ENCODE measurements around the gene APLP2. TPM values are rescaled to one million over a fixed set of nuclear protein-coding genes. Genes with fewer than 3 reads are reported as not detected.
"Not testable (repeated sequence)": the region's sequence is repeated elsewhere in the genome, so short reads cannot be mapped to it uniquely, and the experiment has no call there.

The APLP2 gene
- total RNA-seq (2014; rRNA removed; shearing (Covaris generic)): 103 and 104 TPM in 2 replicates

DNA sequence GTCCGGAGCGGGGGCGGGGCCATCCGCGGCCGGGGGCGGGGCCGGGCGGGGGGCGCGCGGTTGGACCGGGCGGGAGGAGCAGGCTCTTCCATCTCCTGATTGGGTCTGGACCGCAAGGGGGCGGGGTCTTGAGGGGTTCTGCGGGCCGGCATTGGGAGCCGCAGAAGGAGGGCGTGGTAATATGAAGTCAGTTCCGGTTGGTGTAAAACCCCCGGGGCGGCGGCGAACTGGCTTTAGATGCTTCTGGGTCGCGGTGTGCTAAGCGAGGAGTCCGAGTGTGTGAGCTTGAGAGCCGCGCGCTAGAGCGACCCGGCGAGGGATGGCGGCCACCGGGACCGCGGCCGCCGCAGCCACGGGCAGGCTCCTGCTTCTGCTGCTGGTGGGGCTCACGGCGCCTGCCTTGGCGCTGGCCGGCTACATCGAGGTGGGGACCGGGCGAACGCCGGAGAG, at the start of gene APLP2:
TSS of gene APLP2 (plus strand) at position 236 of the 450 bp plus-strand sequence. CDS start at position 320, 84 bp downstream.
- peak; percentile 89 for DNase-seq (ENCODE audit: low spot score)

DNA sequence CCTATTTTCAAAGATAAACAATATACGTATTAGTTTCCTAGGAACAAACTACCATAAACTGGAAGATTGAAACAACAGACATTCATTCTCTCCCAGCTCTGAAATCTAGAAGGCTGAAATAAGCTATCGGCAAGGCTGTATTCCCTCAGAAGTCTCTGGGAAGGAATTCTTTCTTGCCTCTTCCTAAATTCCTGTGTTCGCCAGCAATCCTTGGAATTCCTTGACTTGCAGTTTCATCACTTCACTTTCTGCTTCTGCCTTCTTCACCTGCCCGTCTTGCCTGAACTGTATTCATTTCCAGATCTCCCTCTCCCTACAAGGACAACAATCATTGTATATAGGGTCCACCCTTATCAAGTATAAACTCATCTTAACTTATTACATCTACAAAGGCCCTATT, 49.4 kb upstream of the APLP2 start:
- no peak for DNase-seq (ENCODE audit: low spot score)

GRCh38 chr11:130021606-130022005, 48.1 kb upstream of the APLP2 start:
- not testable (repeated sequence) for DNase-seq (ENCODE audit: low spot score)

DNA sequence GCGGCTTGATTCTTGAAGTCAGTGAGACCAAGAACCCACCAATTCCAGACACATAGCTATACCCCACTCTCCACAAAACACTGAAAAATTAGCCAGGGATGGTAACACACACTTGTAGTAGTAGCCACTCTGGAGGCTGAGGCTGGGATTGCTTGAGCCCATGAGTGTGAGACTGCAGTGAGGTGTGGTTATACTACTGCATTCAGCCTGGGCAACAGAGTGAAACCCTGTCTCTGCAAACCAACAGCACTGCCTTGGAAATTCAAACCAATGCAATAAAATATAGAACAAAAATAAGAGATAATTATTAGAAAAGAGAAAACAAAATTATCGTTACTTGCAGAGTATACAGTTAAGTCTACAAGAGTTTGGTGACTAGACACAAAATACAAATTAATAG, 46.9 kb upstream of the APLP2 start:
- DNase-seq (ENCODE audit: low spot score): peak; percentile 13

- DNase-seq (ENCODE audit: low spot score): peak; percentile 79
These were observed 46.5 kb upstream of the APLP2 start for GRCh38 chr11:130023204-130023603.

- no peak for DNase-seq (ENCODE audit: low spot score)
These were observed 45.3 kb upstream of the APLP2 start for GRCh38 chr11:130024361-130024760.

- no peak for DNase-seq (ENCODE audit: low spot score)
These were observed 44.3 kb upstream of the APLP2 start for GRCh38 chr11:130025371-130025770.

DNA sequence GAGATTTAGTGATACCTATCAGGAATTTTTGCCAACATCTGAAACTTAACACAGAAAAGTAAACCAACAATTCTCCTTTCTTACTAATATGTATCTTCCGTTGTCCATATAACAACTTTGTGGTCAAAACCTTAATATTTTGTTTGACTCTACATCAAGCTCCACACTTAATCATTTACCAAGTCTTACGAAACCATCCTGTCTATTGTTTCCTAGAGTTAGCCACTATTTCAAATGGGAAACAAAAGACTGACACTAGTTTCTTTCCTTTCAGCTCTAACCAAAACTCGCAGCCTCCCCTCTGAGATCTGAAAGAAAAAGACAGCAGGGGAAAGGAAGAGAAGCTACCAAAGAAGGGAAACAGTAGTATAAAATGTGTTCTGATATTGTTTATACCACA, 40.6 kb upstream of the APLP2 start:
- DNase-seq (ENCODE audit: low spot score): no peak

DNA sequence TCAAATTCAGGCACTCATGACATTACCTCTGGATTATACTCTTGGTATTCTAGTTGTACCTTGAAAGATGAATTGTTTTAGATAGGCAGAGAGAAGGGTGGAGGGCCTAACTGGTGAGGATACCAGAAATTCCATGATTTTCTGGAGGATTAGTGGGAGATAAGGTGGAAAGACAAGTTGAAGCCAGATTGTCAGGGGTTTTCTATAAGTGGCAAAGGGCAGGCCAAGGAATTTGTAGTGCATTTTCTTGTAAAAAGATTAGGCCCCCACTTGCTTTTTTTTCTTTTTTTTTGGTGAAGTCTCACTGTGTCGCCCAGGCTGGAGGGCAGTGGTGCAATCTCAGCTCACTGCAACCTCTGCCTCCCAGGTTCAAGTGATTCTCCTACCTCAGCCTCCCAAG, 38.6 kb upstream of the APLP2 start:
- no peak for DNase-seq (ENCODE audit: low spot score)

DNA sequence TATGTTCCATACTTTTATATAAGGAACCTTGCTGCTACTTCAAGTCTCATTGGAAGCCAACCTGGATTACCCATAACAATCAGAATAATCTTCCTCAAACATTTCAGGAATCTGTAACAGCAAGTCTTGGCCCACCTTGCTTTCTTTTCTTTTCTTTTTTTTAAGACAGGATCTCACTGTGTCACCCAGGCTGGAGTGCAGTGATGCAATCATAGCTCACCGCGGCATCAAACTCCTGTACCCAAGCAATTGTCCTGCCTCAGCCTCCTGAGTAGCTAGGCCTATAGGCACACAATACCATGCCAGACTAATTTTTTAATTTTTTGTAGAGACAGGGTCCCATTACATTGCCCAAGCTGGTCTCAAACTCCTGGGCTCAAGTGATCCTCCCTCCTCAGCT, 37.7 kb upstream of the APLP2 start:
- no peak for DNase-seq (ENCODE audit: low spot score)

GRCh38 chr11:130032931-130033330, 36.8 kb upstream of the APLP2 start:
- DNase-seq (ENCODE audit: low spot score): no peak

DNA sequence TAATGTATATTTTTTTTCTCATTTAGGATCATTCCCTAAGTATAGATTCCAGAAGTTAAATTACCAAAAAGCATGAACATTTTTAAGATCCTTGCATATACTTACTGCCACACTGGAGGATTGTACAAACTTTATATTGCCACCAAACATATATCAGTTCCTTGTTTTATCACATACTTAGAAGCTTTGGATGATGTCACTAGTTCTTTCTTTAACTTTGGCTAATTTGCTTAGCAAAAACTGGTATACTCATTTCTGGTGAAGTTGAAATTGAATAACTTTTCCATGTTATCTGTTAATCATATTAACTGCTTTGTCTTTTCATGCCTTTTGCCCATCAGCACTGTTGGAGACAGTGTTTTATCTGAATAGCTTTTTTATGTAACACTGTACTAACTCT, 35.5 kb upstream of the APLP2 start:
- no peak for DNase-seq (ENCODE audit: low spot score)

DNA sequence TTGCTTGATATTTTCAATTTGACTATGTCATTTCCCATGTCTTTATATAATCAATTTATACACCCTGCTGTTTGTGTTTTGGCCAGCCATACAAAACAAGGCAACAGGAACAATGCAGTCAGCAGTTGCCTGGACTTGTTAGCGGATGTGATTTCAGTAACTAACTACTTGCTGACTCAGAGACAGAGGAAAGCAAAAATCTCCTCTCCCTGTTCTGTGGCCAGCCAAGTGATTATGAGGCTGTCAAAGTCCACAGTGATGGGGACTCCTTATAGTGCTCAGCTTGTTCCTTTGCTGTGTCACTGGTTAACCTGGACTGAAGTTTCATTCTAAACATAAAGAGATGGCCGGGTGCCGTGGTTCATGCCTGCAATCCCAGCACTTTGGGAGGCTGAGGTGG, 32.6 kb upstream of the APLP2 start:
- DNase-seq (ENCODE audit: low spot score): peak; percentile 65

DNA sequence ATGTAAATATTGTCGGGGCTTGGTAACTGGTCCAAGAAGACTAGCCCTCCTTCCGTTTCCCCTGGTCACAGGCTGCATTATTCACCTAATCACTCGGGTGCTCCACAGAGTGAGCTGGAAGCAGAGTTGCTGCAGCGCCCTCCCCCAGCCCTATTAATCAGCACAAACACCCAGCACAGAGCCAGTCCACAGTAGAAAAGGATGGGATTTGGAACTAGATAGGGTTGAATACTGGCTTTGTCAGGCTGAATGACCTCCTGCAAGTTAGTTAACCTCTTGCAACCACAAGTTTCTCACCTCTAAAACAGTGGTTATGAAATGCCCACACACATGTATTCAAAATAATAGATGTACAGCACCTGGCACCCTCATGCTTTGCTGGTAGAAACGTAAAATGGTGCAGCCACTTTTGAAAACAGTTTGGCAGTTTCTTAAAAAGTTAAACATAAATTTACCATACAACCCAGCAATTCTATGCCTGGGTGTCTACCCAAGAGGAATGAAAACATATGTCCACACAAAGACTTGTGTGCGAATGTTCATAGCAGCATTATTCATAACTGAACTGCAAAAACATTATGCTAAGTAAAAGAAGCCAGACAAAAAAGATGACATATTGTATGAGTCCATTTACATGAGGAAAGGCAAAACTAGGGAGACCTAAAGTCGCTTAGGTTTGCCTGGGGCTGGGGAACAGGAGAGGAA, 31.7 kb upstream of the APLP2 start:
- peak; percentile 42 for DNase-seq (ENCODE audit: low spot score)

DNA sequence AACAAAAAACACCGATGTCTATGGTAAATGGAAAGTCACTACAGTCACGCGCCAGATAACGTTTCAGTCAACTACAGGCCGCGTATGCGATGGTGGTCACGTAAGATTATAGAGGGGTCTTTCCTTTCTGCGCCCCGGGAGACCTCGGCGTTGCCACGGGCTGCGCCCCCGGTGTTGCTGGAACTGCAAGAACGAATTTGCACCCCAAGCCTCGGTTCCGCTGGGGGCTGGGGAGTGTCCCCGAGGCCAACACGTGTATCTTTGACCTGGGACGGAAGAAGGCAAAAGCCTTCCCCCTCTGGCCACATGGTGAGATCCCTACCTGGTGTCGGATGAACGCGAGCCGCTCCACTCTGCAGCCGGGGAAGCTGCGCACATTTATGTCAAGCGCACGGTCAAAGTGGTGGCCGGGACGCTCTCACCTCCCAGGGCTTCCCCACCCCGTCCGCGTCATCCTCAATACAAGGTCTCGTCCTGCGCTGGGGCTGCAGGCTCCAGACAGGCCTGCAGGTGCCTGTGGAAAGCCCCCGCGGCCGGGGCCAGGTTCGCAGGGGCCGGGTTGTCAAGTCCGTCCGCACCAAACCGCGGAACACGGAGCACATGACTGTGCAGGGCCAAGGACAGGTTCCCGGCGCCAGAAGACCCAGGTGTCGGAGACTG, 29.3 kb upstream of the APLP2 start:
- DNase-seq (ENCODE audit: low spot score): no peak

- peak; percentile 62 for DNase-seq (ENCODE audit: low spot score)
These were observed 27.6 kb upstream of the APLP2 start for GRCh38 chr11:130042093-130042591.

DNA sequence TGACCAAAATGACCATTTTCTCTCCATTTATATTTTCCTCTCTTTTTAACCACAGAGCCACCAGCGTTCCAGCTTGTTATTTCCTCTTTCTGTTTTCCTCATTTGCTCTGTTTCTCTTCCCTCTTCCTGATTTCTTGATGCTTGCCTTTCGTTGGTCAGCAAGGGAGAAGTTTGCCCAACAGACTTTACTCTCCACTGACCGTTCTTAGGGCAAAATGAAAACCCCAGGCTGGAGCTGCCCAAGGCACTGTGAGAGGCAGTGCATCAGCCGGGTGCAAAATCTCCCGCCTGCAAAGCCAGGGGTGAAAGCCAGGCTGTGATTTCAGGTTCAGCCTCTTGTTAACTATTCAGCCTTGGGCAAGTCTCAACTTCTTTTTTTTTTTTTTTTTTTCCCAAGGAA, 26.1 kb upstream of the APLP2 start:
- no peak for DNase-seq (ENCODE audit: low spot score)

- DNase-seq (ENCODE audit: low spot score): no peak
These were observed 22.6 kb upstream of the APLP2 start for GRCh38 chr11:130047141-130047540.

DNA sequence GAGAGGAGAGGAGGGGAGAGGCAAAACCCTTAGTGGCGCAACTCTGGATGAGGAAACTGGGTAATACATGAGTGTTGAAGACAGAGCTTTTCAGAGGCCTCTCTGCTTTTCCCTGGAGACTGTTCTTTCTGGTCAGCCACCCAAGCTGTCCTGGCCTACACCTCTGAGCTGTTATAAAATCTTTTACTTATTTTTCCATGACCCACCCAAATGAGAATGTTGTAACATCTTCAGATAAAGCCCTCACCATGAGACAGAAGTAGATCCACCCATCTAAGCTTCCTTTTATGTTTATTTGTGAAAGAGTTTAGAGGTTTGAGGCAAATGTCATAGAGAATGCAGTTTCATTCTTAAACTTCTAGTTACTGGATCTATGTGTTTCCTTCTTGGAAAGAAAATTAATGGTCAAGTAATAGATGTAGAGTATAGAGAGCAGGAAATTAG, 20.3 kb upstream of the APLP2 start:
- no peak for DNase-seq (ENCODE audit: low spot score)

DNA sequence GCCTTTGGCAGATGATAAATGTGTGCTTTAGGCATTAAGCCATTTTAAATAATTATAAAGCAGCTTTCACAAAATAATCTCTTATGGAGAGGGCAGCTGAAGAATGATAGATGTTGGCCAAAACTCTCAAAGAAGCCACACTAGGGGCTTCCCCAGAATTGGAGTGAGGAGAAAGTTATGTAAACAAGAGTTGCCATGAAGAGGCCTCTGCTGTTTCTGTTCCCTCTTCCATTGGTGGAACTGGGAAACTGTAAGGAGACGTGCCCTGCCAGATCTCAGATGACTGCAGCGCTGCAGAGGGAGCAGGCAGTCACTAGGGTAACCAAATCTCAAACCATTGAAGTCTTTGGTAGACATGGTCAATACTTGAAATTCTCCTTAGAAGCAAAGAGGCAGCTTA, 19.4 kb upstream of the APLP2 start:
- no peak for DNase-seq (ENCODE audit: low spot score)

DNA sequence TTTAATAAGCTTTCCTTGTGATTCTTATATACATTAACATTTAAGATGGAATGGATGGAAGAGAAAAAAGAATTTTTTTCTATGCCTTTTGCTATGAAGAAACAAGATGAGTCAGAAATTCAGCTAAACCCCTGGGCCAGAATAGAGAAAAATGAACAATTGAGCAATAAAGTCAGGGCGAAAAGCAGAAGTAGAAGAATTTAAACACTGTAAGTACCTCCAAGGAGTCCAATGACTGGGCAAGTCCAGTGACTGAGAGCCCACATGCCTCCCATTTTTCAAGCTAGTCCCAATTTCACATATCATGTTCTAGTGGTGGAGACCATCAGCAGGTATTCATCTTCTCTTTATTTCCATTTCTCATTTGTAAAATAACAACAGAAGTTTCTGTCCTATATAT, 18.6 kb upstream of the APLP2 start:
- DNase-seq (ENCODE audit: low spot score): no peak

DNA sequence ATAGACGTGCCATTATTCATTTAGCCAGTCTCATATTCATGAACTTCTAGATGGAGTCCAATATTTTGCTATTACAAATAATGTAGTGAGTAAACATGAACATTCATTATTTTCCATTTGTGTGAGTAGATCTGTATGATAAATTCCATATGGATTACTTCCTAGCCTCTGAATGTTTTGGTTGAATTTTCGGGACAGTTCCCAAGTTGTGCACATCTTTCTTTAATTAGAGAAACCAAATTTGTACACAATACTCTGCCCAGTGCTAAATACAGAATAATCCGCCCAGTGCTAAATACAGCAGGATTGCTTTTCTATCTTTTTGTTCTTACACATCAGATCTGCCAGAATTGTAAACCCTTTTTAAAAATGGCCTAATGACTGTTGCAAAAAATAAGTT, 17.1 kb upstream of the APLP2 start:
- no peak for DNase-seq (ENCODE audit: low spot score)

GRCh38 chr11:130054966-130055365, 14.7 kb upstream of the APLP2 start:
- DNase-seq (ENCODE audit: low spot score): no peak

All from A172 (cell line).